ENCODE data around the gene PGA3.
"Not testable (repeated sequence)": the region's sequence is repeated elsewhere in the genome, so short reads cannot be mapped to it uniquely, and the experiment has no call there.

The PGA3 gene

GRCh38 chr11:61164606-61165424 lies 38.5 kb upstream of the PGA3 start:
- H3K4me3 ChIP-seq (ENCODE audit: low read length): no peak overlapping the region
- TF ChIP-seq CTCF (conservative IDR thresholded peaks at IDR 0.05; ENCODE audit: low read length): no peak
- DNase-seq (ENCODE audit: low read depth): no peak

DNA sequence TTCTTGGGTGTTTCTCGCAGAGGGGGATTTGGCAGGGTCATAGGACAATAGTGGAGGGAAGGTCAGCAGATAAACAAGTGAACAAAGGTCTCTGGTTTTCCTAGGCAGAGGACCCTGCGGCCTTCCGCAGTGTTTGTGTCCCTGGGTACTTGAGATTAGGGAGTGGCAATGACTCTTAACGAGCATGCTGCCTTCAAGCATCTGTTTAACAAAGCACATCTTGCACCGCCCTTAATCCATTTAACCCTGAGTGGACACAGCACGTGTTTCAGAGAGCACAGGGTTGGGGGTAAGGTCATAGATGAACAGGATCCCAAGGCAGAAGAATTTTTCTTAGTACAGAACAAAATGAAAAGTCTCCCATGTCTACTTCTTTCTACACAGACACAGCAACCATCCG lies 37.5 kb upstream of the PGA3 start:
- DNase-seq (ENCODE audit: low read depth); H3K4me3 ChIP-seq (ENCODE audit: low read length): not testable (repeated sequence)

- not testable (repeated sequence) for DNase-seq (ENCODE audit: low read depth); H3K4me3 ChIP-seq (ENCODE audit: low read length)
Observed at GRCh38 chr11:61166331-61166730, 37.0 kb upstream of the PGA3 start.

- TF ChIP-seq CTCF (conservative IDR thresholded peaks at IDR 0.05; ENCODE audit: low read length): no peak
- no peak for DNase-seq (ENCODE audit: low read depth)
- H3K4me3 ChIP-seq (ENCODE audit: low read length): no peak overlapping the region
Observed at GRCh38 chr11:61168042-61168688, 35.1 kb upstream of the PGA3 start.

- no peak overlapping the region for H3K4me3 ChIP-seq (ENCODE audit: low read length)
- DNase-seq (ENCODE audit: low read depth): no peak
- no peak for TF ChIP-seq CTCF (conservative IDR thresholded peaks at IDR 0.05; ENCODE audit: low read length)
Observed at GRCh38 chr11:61168800-61169199, 34.5 kb upstream of the PGA3 start.

DNA sequence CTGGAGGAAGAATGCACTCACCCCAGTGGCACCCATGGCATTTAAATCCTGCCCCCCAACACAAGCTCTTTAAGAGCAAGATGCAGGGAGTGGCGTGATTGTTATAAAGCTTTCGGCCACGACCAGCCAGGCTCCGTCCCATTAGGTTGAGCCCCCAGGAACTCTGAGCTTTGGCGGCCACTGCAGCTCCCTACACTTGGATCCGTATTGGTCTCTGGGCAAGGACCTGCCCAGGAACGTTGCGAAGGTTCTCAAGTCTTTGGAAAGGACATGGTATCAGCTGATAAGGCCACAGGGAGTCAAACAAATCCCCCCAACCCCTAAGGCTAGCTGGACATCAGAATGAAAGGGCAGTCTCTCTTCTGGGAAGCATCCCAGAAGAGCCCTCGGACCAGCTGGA lies 32.7 kb upstream of the PGA3 start:
- TF ChIP-seq CTCF (conservative IDR thresholded peaks at IDR 0.05; ENCODE audit: low read length): no peak
- DNase-seq (ENCODE audit: low read depth): no peak
- no peak overlapping the region for H3K4me3 ChIP-seq (ENCODE audit: low read length)

GRCh38 chr11:61171907-61172306 lies 31.4 kb upstream of the PGA3 start:
- no peak for TF ChIP-seq CTCF (conservative IDR thresholded peaks at IDR 0.05; ENCODE audit: low read length)
- no peak overlapping the region for H3K4me3 ChIP-seq (ENCODE audit: low read length)
- no peak for DNase-seq (ENCODE audit: low read depth)

GRCh38 chr11:61172356-61172755 lies 31.0 kb upstream of the PGA3 start:
- DNase-seq (ENCODE audit: low read depth): no peak
- H3K4me3 ChIP-seq (ENCODE audit: low read length): no peak overlapping the region
- TF ChIP-seq CTCF (conservative IDR thresholded peaks at IDR 0.05; ENCODE audit: low read length): no peak
